ENCODE measurements around the gene PLXNA4. TPM values are rescaled to one million over a fixed set of nuclear protein-coding genes. Genes with fewer than 3 reads are reported as not detected.

The PLXNA4 gene
- total and polyA plus RNA-seq, 8 donors: 1.9 to 6.6 (median 3.4) TPM

- Histone ChIP-seq H3K9me3 (no peaks in the 10 kb centered on the region), H3K4me1 (no peaks in the 10 kb centered on the region), H3K36me3 (no peaks in the 10 kb centered on the region), H3K27me3 (no peaks in the 10 kb centered on the region), H3K27ac (no peak overlapping the region), H3K4me3 (no peak overlapping the region)
- DNase-seq: no peak
- TF ChIP-seq CTCF (IDR thresholded peaks at IDR 0.05): no peak
- ATAC-seq: no peak
- intact Hi-C loops (cut with DNase I): no loop called here
Measured at GRCh38 chr7:132276234-132276630, 300.0 kb downstream of the PLXNA4 start.

- H3K4me3 ChIP-seq: no peak overlapping the region
- ATAC-seq: no peak
- H3K36me3 ChIP-seq: no peaks in the 10 kb centered on the region
- no peaks in the 10 kb centered on the region for H3K4me1 ChIP-seq
- intact Hi-C loops (cut with DNase I): no loop called here
- TF ChIP-seq CTCF (IDR thresholded peaks at IDR 0.05): no peak
- H3K27me3 ChIP-seq: no peaks in the 10 kb centered on the region
- no peak for DNase-seq
- no peak overlapping the region for H3K27ac ChIP-seq
- H3K9me3 ChIP-seq: no peaks in the 10 kb centered on the region
Measured at GRCh38 chr7:132275416-132276233, 300.6 kb downstream of the PLXNA4 start.

DNA sequence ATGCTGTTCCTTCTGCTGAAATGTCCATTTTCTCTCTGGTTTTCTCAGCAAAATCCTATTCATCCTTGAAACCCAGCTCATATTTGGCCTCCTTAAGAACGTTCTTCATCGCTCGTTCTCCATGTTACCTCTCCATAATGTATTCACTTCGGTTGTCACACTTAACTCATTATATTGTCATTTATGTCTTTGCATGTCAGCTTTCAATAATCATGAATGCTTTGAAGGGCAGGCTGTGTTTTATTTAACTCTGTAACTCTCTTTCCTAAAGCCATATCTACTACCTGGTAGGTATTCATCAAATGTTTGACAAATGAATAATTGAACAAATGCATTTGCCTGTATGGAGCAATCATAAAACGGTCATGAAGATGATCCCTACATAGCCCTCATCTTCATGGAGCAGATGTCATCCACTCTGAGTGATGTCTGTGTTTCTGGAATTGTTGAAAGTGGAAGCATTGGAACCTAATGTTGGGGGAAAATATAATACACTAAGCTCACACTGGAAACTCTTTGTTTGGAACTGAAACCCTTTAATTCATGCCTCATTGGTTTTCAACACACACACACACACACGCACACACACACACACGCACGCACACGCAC, 303.4 kb downstream of the PLXNA4 start:
- Histone ChIP-seq H3K9me3 (no peaks in the 10 kb centered on the region), H3K4me3 (no peak overlapping the region), H3K4me1 (no peaks in the 10 kb centered on the region), H3K27ac (no peak overlapping the region), H3K27me3 (no peaks in the 10 kb centered on the region), H3K36me3 (no peaks in the 10 kb centered on the region)
- intact Hi-C loops (cut with DNase I): no loop called here
- no peak for TF ChIP-seq CTCF (IDR thresholded peaks at IDR 0.05)
- ATAC-seq (no peak), DNase-seq (no peak)

GRCh38 chr7:132270517-132270916, 305.8 kb downstream of the PLXNA4 start:
- Histone ChIP-seq H3K4me3 (no peak overlapping the region), H3K27me3 (no peaks in the 10 kb centered on the region), H3K9me3 (no peaks in the 10 kb centered on the region), H3K4me1 (no peaks in the 10 kb centered on the region), H3K36me3 (no peaks in the 10 kb centered on the region), H3K27ac (no peak overlapping the region)
- intact Hi-C loops (cut with DNase I): no loop called here
- no peak for TF ChIP-seq CTCF (IDR thresholded peaks at IDR 0.05)
- peak in 1 of 4 donors; percentile 39 for DNase-seq
- ATAC-seq: no peak

DNA sequence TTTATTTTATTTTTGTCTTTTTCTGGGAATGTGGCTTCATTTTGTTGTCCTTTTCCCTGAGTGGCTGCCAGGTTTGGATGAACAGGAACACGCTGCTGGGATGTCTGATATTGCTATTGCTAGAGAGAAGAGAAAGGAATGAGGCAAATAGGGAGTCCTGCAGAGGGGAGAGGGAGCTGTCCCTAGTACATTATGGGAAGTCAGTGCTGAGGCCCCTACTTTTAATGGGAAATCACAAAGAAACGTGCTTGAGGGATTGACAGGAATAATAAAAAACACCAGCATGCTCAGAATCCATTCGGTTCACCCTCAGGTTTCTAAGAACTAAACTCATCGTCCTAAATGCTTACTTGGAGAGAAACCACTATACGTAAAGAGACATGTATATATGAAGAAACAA, 306.6 kb downstream of the PLXNA4 start:
- intact Hi-C loops (cut with DNase I): no loop called here
- H3K4me3 ChIP-seq: no peak overlapping the region
- no peak for ATAC-seq
- no peak overlapping the region for H3K27ac ChIP-seq
- no peaks in the 10 kb centered on the region for H3K36me3 ChIP-seq
- DNase-seq: no peak
- H3K4me1 ChIP-seq: no peaks in the 10 kb centered on the region
- no peak for TF ChIP-seq CTCF (IDR thresholded peaks at IDR 0.05)
- H3K27me3 ChIP-seq: no peaks in the 10 kb centered on the region
- H3K9me3 ChIP-seq: no peaks in the 10 kb centered on the region
